Suprapubic skin (tissue), 4 donors: Measurements from ENCODE around the gene ITGAL. TPM values are rescaled to one million over a fixed set of nuclear protein-coding genes. Genes with fewer than 3 reads are reported as not detected.
"Not testable (repeated sequence)": the region's sequence is repeated elsewhere in the genome, so short reads cannot be mapped to it uniquely, and the experiment has no call there.

Experiments used
- DNase-seq, 2 donors: peaks; one replicate each; pipeline ENCODE4 v3.0.0-alpha.2; 2019; ENCODE audit warnings: low spot score in 2 of 2
- H3K27ac ChIP-seq: fragments of 200-600 bp; sonication (generic); one replicate; pipeline ENCODE4 v1.5.1; 2019
- H3K27me3 ChIP-seq: fragments of 200-600 bp; sonication (generic); one replicate; pipeline ENCODE4 v1.5.1; 2019
- H3K36me3 ChIP-seq: fragments of 200-600 bp; sonication (generic); one replicate; pipeline ENCODE4 v1.5.1; 2019
- H3K4me1 ChIP-seq: fragments of 200-600 bp; sonication (generic); one replicate; pipeline ENCODE4 v1.5.1; 2019
- H3K4me3 ChIP-seq: fragments of 200-600 bp; sonication (generic); one replicate; pipeline ENCODE4 v1.5.1; 2019; ENCODE audit warnings: mild to moderate bottlenecking
- H3K9me3 ChIP-seq: fragments of 200-600 bp; sonication (generic); one replicate; pipeline ENCODE4 v1.5.1; 2019
- CTCF ChIP-seq, 2 donors: fragments of 200-600 bp in 1 of 2; fragments of 450-650 bp in 1 of 2; sonication (generic) in 1 of 2; IDR thresholded peaks; one replicate each; pipeline ENCODE4 v1.5.1; 2016 to 2019; ENCODE audit warnings: antibody characterized with exemption in 2 of 2, mild to moderate bottlenecking in 1 of 2, moderate library complexity in 1 of 2
- EP300 ChIP-seq: sonication (generic); formaldehyde crosslinking; IDR thresholded peaks from one replicate; pipeline ENCODE4 v1.6.1; 2017; ENCODE audit warnings: antibody characterized with exemption
- POLR2A ChIP-seq, 2 donors: fragments of 450-650 bp; IDR thresholded peaks; one replicate each; pipeline ENCODE4 v1.6.1; 2017; ENCODE audit warnings: antibody characterized with exemption in 2 of 2, mild to moderate bottlenecking in 2 of 2, moderate library complexity in 2 of 2
- POLR2AphosphoS5 ChIP-seq, 3 donors: sonication (generic); formaldehyde crosslinking; IDR thresholded peaks; one replicate each; pipeline ENCODE4 v1.6.1; 2017; ENCODE audit warnings: antibody characterized with exemption in 3 of 3
- WGBS: methylation state at CpG from one replicate; pipeline ENCODE4 v1.1.5; 2018; 5-methylcytosine and 5-hydroxymethylcytosine counted together
- total RNA-seq, 4 donors: library from RNA; depleted of rRNA; stranded (reverse); fragments of >200 nt; gene quantifications; one replicate each; pipeline ENCODE4 v1.1.0, GENCODE V29; 2016

ITGAL gene
- total RNA-seq, 4 donors from 2014 or later, result 0.47 to 4.3 (median 1.9) TPM

GRCh38 chr16:30445149-30445407, 27.5 kb upstream of the ITGAL start:
- H3K4me1 ChIP-seq, result peaks cover 24% of the 10 kb centered on the region
- peak overlapping the region; percentile 78 for H3K4me3 ChIP-seq

GRCh38 chr16:30445408-30446202, 26.9 kb upstream of the ITGAL start, which contains the start of gene SEPHS2:
Gene SEPHS2, minus strand, starts transcription at chr16:30445874. Its CDS starts 147 bp downstream, at chr16:30445727.
- WGBS, result 0% methylated on average over 21 of the region's 59 CpGs
- TF ChIP-seq EP300 (no peak), POLR2AphosphoS5 (IDR thresholded peaks at IDR 0.05) (peak in 2 of 3 donors; percentile 23 to 86), CTCF (IDR thresholded peaks at IDR 0.05) (peak; percentile 3 to 48), POLR2A (IDR thresholded peaks at IDR 0.05) (peak; percentile 27 to 81)
- DNase-seq, result peak; percentile 98 to 99
- Histone ChIP-seq H3K36me3 (peaks cover 10% of the 10 kb centered on the region), H3K9me3 (no peaks in the 10 kb centered on the region), H3K27ac (peak within 1 kb of the TSS; percentile 97), H3K4me3 (peak within 1 kb of the TSS; percentile 78), H3K4me1 (peaks cover 24% of the 10 kb centered on the region), H3K27me3 (no peaks in the 10 kb centered on the region)

More at GRCh38 chr16:30445149-30445407, 27.5 kb upstream of the ITGAL start:
- H3K9me3 ChIP-seq, result no peaks in the 10 kb centered on the region
- peak overlapping the region; percentile 97 for H3K27ac ChIP-seq
- TF ChIP-seq POLR2A (IDR thresholded peaks at IDR 0.05) (no peak), POLR2AphosphoS5 (IDR thresholded peaks at IDR 0.05) (no peak), CTCF (IDR thresholded peaks at IDR 0.05) (no peak), EP300 (no peak)
- no peaks in the 10 kb centered on the region for H3K27me3 ChIP-seq
- DNase-seq, result no peak
- peaks cover 10% of the 10 kb centered on the region for H3K36me3 ChIP-seq
- WGBS, result 42% methylated on average over 8 of the region's 11 CpGs

- no peak for DNase-seq
- WGBS, result 75% methylated on average over 10 of the region's 10 CpGs
- Histone ChIP-seq H3K4me3 (peak overlapping the region; percentile 78), H3K36me3 (peaks cover 10% of the 10 kb centered on the region), H3K9me3 (no peaks in the 10 kb centered on the region), H3K4me1 (peaks cover 24% of the 10 kb centered on the region), H3K27me3 (no peaks in the 10 kb centered on the region), H3K27ac (peak overlapping the region; percentile 97)
- no peak for TF ChIP-seq POLR2AphosphoS5 (IDR thresholded peaks at IDR 0.05)
Measured at GRCh38 chr16:30446203-30446595, 26.3 kb upstream of the ITGAL start.

- Histone ChIP-seq H3K4me1 (peaks cover 24% of the 10 kb centered on the region), H3K27ac (no peak overlapping the region), H3K9me3 (no peaks in the 10 kb centered on the region), H3K27me3 (no peaks in the 10 kb centered on the region), H3K36me3 (peaks cover 10% of the 10 kb centered on the region), H3K4me3 (no peak overlapping the region)
- 89% methylated on average over 12 of the region's 12 CpGs for WGBS
- no peak for TF ChIP-seq POLR2AphosphoS5 (IDR thresholded peaks at IDR 0.05)
- TF ChIP-seq EP300, result no peak
- no peak for TF ChIP-seq POLR2A (IDR thresholded peaks at IDR 0.05)
- no peak for TF ChIP-seq CTCF (IDR thresholded peaks at IDR 0.05)
- no peak for DNase-seq
Measured at GRCh38 chr16:30447512-30448226, 24.9 kb upstream of the ITGAL start.

- Histone ChIP-seq H3K4me1 (peaks cover 15% of the 10 kb centered on the region), H3K4me3 (no peak overlapping the region), H3K27ac (no peak overlapping the region), H3K36me3 (no peaks in the 10 kb centered on the region), H3K27me3 (no peaks in the 10 kb centered on the region), H3K9me3 (no peaks in the 10 kb centered on the region)
- WGBS, result 92% methylated on average over 3 of the region's 3 CpGs
- TF ChIP-seq EP300, result no peak
- no peak for TF ChIP-seq POLR2A (IDR thresholded peaks at IDR 0.05)
- TF ChIP-seq POLR2AphosphoS5 (IDR thresholded peaks at IDR 0.05), result no peak
- TF ChIP-seq CTCF (IDR thresholded peaks at IDR 0.05), result no peak
- DNase-seq, result no peak
Measured at GRCh38 chr16:30449116-30449435, 23.5 kb upstream of the ITGAL start.

GRCh38 chr16:30452709-30453580, 19.6 kb upstream of the ITGAL start:
- H3K9me3 ChIP-seq, H3K27me3 ChIP-seq, H3K4me3 ChIP-seq, H3K36me3 ChIP-seq, DNase-seq, H3K4me1 ChIP-seq, H3K27ac ChIP-seq: not testable (repeated sequence)
- WGBS, result 78% methylated on average over 20 of the region's 20 CpGs
